NOMO-1 treated with dmso at 0.1 percent for 144 hours (cell line): ENCODE data around the gene DDX31.

ENCODE experiments used
- DNase-seq: peaks from one replicate; lab custom pipeline; 2025; ENCODE audit not compliant: unreplicated experiment; lab: John Stamatoyannopoulos, UW

DDX31 gene

GRCh38 chr9:132637351-132637750 lies 32.4 kb downstream of the DDX31 start:
- no peak for DNase-seq

GRCh38 chr9:132634327-132634726 lies 35.5 kb downstream of the DDX31 start:
- DNase-seq = no peak

GRCh38 chr9:132632413-132633129 lies 37.2 kb downstream of the DDX31 start:
- DNase-seq = no peak

GRCh38 chr9:132631685-132632084 lies 38.1 kb downstream of the DDX31 start:
- DNase-seq = no peak

GRCh38 chr9:132631280-132631679 lies 38.5 kb downstream of the DDX31 start:
- DNase-seq = no peak

- DNase-seq = no peak
These were observed 39.0 kb downstream of the DDX31 start for GRCh38 chr9:132630811-132631210.

- no peak for DNase-seq
These were observed 39.7 kb downstream of the DDX31 start for GRCh38 chr9:132630116-132630515.

- no peak for DNase-seq
These were observed 41.0 kb downstream of the DDX31 start for GRCh38 chr9:132628746-132629145.

GRCh38 chr9:132627594-132627993 lies 42.2 kb downstream of the DDX31 start:
- DNase-seq = no peak

- no peak for DNase-seq
These were observed 42.7 kb downstream of the DDX31 start for GRCh38 chr9:132627106-132627505.

- DNase-seq = no peak
These were observed 43.5 kb downstream of the DDX31 start for GRCh38 chr9:132626285-132626684.

GRCh38 chr9:132622159-132622558 lies 47.6 kb downstream of the DDX31 start:
- DNase-seq = no peak

- DNase-seq = no peak
These were observed 53.1 kb downstream of the DDX31 start for GRCh38 chr9:132616725-132617124.

- no peak for DNase-seq
These were observed 54.0 kb downstream of the DDX31 start for GRCh38 chr9:132615774-132616173.

GRCh38 chr9:132614324-132614723 lies 55.5 kb downstream of the DDX31 start:
- DNase-seq = no peak

GRCh38 chr9:132610661-132611060 lies 59.1 kb downstream of the DDX31 start:
- no peak for DNase-seq

GRCh38 chr9:132609829-132610228 lies 60.0 kb downstream of the DDX31 start:
- no peak for DNase-seq

GRCh38 chr9:132609184-132609583 lies 60.6 kb downstream of the DDX31 start:
- no peak for DNase-seq

GRCh38 chr9:132606066-132606465 lies 63.7 kb downstream of the DDX31 start:
- no peak for DNase-seq

- DNase-seq = no peak
These were observed 64.4 kb downstream of the DDX31 start for GRCh38 chr9:132605387-132605786.

GRCh38 chr9:132602207-132602606 lies 67.6 kb downstream of the DDX31 start:
- DNase-seq = no peak

- no peak for DNase-seq
These were observed 69.3 kb downstream of the DDX31 start for GRCh38 chr9:132600326-132600984.
